Right kidney (tissue), 1 donor: ENCODE measurements around the gene TPT1.
"Not testable (repeated sequence)": the region's sequence is repeated elsewhere in the genome, so short reads cannot be mapped to it uniquely, and the experiment has no call there.

Experiments used
- DNase-seq: peaks from one replicate; pipeline ENCODE4 v3.0.0-alpha.2; 2016

The TPT1 gene

GRCh38 chr13:45303026-45303425 lies 38.0 kb downstream of the TPT1 start:
- no peak for DNase-seq

DNA sequence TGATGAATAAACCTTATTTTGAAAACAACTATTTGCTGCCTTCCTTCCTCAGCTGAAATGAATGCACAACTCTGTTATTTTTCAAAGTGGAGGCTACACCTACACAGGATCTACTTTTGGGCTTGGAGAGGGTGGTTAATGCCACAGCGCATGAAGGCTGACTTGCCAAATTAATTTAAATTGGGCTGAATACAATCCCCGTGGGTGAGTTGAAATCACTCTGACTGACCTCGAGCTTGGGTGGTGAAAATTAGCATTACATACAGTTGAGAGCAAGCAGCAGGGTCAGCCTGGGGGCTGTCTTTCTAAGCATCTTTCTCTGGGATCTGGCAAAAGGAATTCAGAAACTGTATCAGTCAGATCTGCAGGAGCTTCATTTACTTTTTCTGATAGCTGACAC lies 38.5 kb downstream of the TPT1 start:
- DNase-seq, result no peak

DNA sequence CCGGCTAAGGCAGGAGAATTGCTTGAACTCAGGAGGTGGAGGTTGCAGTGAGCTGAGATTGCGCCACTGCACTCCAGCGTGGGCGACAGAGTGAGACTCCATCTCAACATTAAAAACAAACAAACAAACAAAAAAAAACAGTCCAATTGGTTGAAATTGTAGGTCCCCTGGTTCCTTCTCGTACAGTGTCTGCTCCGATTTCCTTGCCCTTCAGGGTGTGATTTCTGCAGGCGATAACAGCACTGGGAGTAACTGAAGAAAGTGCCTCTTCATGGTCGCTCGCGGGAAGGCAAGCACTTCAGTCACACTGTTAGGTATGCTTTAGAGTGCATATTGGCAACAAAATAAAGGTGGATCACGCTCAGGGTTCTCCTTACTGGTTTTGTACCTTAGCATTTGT lies 39.7 kb downstream of the TPT1 start:
- no peak for DNase-seq

DNA sequence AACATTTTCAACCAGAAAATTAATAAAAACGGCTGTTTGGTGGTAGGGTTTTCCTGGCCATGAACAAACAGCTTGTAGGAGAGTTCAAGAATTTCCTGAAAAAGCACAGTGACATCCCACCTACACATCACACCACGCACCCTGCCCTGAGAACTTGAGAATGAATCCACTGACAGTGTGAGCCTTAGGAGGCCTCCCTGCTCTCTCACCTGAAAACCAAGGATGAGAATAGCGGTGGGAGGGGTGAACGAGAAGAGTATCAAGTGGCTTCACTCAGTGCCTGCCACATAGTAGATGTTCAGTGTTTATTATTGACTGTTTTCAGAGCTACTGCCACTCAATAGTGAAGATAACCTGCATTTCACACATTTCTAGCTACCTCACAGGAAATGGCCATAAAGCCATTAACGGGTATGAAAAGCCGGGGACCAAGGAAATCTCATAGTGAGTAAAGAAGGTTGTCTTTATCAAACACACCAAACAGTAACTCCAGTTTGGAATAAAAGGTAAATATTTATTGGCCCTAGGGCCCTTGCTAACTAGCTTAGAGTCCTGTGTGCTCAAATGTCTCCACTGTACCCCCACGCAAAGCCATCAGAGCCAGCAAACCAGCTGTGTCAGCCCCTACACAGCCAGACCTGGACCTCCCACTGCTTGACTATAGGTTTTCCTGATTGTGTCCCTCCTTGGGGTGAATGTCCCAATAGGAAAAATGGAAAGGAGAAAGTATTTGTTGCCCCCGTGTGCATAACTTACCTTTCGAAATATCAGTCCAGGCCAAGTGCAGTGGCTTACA lies 40.6 kb downstream of the TPT1 start:
- no peak for DNase-seq

GRCh38 chr13:45299194-45299593 lies 41.8 kb downstream of the TPT1 start:
- no peak for DNase-seq

GRCh38 chr13:45298550-45298949 lies 42.4 kb downstream of the TPT1 start:
- DNase-seq, result not testable (repeated sequence)

DNA sequence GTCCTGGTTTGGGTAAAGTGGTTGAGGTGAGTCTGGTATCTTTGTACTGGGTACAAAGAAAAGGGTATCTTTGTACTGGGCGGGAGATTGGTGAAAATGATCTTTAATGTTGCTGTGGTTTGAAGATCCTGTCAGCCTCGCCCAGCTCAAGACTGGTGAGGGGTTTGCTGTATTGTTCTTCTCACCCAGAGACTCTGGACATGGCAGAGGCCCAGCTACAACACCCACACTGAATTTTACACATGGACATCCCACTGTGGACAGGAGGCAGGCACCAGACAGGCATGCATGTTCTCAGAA lies 42.8 kb downstream of the TPT1 start:
- no peak for DNase-seq

DNA sequence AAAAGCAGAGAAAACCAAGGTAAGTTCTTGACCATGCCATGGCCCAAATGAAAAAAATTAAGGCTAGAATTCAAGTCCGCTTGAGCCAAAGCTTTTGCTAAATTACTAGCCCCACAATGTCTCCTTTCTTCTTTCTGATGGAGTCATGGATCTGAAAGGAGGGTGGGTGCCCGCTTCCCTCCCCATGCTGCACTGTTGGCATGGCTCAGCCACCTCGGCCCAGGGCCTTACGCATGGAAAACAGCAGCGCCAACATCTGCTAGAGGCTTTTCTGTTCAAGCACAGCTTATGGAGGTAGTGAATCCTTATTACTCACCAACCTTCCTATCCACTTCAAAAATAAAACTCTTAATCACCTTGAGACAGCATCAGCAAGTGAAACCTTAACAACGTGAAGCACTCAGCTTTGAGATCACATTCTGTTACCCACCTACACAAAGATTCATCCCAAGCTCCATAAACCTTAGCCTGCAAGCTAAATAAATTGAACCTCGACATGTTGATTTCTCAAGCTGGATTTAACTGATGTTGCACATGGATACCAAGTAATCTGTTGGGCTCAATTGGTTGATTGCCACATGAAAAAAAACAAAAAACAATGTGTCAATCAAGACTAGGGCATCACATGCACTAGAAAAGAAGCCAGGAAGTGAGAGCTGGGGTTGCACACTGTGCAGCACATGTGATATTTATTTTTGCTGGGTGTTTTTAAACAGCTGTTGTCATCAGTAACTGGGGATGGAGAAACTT lies 43.4 kb downstream of the TPT1 start:
- DNase-seq, result no peak

DNA sequence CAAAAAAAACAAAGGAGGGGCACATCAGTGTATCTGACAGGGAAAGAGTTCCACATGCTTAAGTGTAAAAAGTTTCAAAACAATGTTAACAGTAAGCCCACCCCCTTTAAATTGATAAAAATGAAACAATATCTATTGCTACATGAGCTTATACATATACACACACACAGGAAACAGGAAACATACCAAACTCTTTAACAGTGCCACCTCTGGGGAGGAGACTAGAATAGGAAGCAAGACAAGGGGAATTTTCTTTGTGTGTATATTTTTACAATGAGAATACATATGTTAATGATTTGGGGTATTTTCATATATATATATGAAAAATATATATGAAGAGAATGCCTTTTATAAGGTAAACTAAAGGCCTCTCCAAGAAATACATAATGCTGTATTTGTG lies 44.7 kb downstream of the TPT1 start:
- DNase-seq, result no peak

GRCh38 chr13:45295536-45295935 lies 45.4 kb downstream of the TPT1 start:
- DNase-seq, result no peak

GRCh38 chr13:45292176-45292575 lies 48.8 kb downstream of the TPT1 start:
- no peak for DNase-seq

- DNase-seq, result no peak
Measured at GRCh38 chr13:45289936-45290563, 50.9 kb downstream of the TPT1 start.
